Measurements from ENCODE around the gene MBOAT7. TPM values are rescaled to one million over a fixed set of nuclear protein-coding genes. Genes with fewer than 3 reads are reported as not detected.

Gene MBOAT7
- total and polyA plus RNA-seq, 2 donors (not counting 3 experiments of a cell fraction or from before 2014, with no cell fraction given) = 204 to 218 TPM

GRCh38 chr19:54142166-54142780 is 47.1 kb downstream of the MBOAT7 start:
- Histone ChIP-seq H3K27ac (ENCODE audit: insufficient read depth, low read depth, low read length) (no peak overlapping the region), H3K79me2 (ENCODE audit: control insufficient read depth, insufficient read depth, low read length) (peaks cover 49% of the 10 kb centered on the region), H3K36me3 (ENCODE audit: control insufficient read depth in 2 of 2, extremely low read depth in 1 of 2, insufficient read depth in 2 of 2, low read length in 2 of 2) (peaks cover 29 to 46% of the 10 kb centered on the region in 2 experiments), H3K9me3 (replicated peaks; ENCODE audit: control insufficient read depth, insufficient read depth, low read length) (no peaks in the 10 kb centered on the region), H3K4me3 (replicated peaks in 1 of 3; ENCODE audit: insufficient read depth in 1 of 3, low read depth in 1 of 3, low read length in 3 of 3) (no peak overlapping the region), H3K4me1 (ENCODE audit: control insufficient read depth, extremely low read depth, insufficient read depth, low read length) (peaks cover 7% of the 10 kb centered on the region), H2AFZ (ENCODE audit: low read depth, low read length) (no peak overlapping the region), H4K20me1 (replicated peaks; ENCODE audit: control insufficient read depth, extremely low read depth, insufficient read depth, low read length) (no peaks in the 10 kb centered on the region), H3K9ac (replicated peaks; ENCODE audit: extremely low read depth, insufficient read depth, low read length) (no peak overlapping the region), H3K27me3 (ENCODE audit: control insufficient read depth in 2 of 2, insufficient read depth in 2 of 2, low read length in 2 of 2) (no peaks in the 10 kb centered on the region), H3K4me2 (ENCODE audit: insufficient read depth, low read length) (no peak overlapping the region), H3K9me1 (replicated peaks; ENCODE audit: control insufficient read depth, extremely low read depth, insufficient read depth, low read length) (no peaks in the 10 kb centered on the region)
- POLR2A ChIA-PET = no interaction called here
- CTCF ChIA-PET = no interaction called here
- no peak for TF ChIP-seq MAX (IDR thresholded peaks at IDR 0.05; ENCODE audit: insufficient read depth, insufficient read length)
- TF ChIP-seq, protein P1, sequence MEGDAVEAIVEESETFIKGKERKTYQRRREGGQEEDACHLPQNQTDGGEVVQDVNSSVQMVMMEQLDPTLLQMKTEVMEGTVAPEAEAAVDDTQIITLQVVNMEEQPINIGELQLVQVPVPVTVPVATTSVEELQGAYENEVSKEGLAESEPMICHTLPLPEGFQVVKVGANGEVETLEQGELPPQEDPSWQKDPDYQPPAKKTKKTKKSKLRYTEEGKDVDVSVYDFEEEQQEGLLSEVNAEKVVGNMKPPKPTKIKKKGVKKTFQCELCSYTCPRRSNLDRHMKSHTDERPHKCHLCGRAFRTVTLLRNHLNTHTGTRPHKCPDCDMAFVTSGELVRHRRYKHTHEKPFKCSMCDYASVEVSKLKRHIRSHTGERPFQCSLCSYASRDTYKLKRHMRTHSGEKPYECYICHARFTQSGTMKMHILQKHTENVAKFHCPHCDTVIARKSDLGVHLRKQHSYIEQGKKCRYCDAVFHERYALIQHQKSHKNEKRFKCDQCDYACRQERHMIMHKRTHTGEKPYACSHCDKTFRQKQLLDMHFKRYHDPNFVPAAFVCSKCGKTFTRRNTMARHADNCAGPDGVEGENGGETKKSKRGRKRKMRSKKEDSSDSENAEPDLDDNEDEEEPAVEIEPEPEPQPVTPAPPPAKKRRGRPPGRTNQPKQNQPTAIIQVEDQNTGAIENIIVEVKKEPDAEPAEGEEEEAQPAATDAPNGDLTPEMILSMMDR (IDR thresholded peaks at IDR 0.05; ENCODE audit: extremely low read depth in 1 of 2, insufficient read depth in 1 of 2, low read depth in 1 of 2, low read length in 2 of 2) = no peak
- TF ChIP-seq POLR2A (IDR thresholded peaks at IDR 0.05; ENCODE audit: low read depth, low read length) = no peak
- TF ChIP-seq POLR2AphosphoS5 (IDR thresholded peaks at IDR 0.05; ENCODE audit: insufficient read depth, low read depth, low read length) = no peak
- no peak for TF ChIP-seq FOS (IDR thresholded peaks at IDR 0.05; ENCODE audit: borderline replicate concordance, insufficient read depth, low read length)
- no peak for TF ChIP-seq JUN (IDR thresholded peaks at IDR 0.05; ENCODE audit: borderline replicate concordance, insufficient read depth, insufficient read length, low read depth)
- TF ChIP-seq EZH2 (IDR thresholded peaks at IDR 0.05; ENCODE audit: borderline replicate concordance, low read depth, low read length, severe bottlenecking) = no peak
- TF ChIP-seq MYC (IDR thresholded peaks at IDR 0.05; ENCODE audit: low read depth, low read length) = no peak
- TF ChIP-seq GATA2 (IDR thresholded peaks at IDR 0.05; ENCODE audit: insufficient read depth, insufficient read length, low read depth, low read length) = no peak
- dilution Hi-C loops (cut with MboI; ENCODE audit: extremely low pct_ligation_motif_present, low sequenced_read_pairs) = no loop called here
- FAIRE-seq (no peak), DNase-seq (ENCODE audit: low read depth, low spot score) (no peak)
- no TSS peak for BruUV-seq (replicated peaks)
- intact Hi-C loops (cut with micrococcal nuclease) = no loop called here
